ENCODE results near the gene ZNF219. TPM values are rescaled to one million over a fixed set of nuclear protein-coding genes. Genes with fewer than 3 reads are reported as not detected.

ZNF219 gene
- total and polyA plus RNA-seq, 2 of the 13 experiments (the other 11 are each of a cell fraction or from before 2014, with no cell fraction given) = 34.5 to 36.6 TPM

GRCh38 chr14:21070083-21070609, 28.3 kb downstream of the ZNF219 start, which contains the start of gene ARHGEF40 (continued):
- TF ChIP-seq SNAI1 (CRISPR knock-in tag; IDR thresholded peaks at IDR 0.05; ENCODE audit: borderline replicate concordance) (no peak), ZNF501 (CRISPR knock-in tag; IDR thresholded peaks at IDR 0.05) (no peak), USF2 (IDR thresholded peaks at IDR 0.05; ENCODE audit: low read depth, low read length) (no peak), USF2 (CRISPR knock-in tag; IDR thresholded peaks at IDR 0.05; ENCODE audit: borderline replicate concordance) (no peak), ZNF720 (CRISPR knock-in tag; IDR thresholded peaks at IDR 0.05) (no peak), ZNF644 (CRISPR knock-in tag; IDR thresholded peaks at IDR 0.05; ENCODE audit: low read depth) (no peak), TP53 (CRISPR knock-in tag; conservative IDR thresholded peaks at IDR 0.05) (no peak), EP300 (IDR thresholded peaks at IDR 0.05; ENCODE audit: low read depth in 2 of 2, low read length in 2 of 2) (no peak), EP300 (CRISPR knock-in tag; IDR thresholded peaks at IDR 0.05; ENCODE audit: borderline replicate concordance) (no peak), ELF1 (CRISPR knock-in tag; IDR thresholded peaks at IDR 0.05) (no peak), ZNF329 (CRISPR knock-in tag; IDR thresholded peaks at IDR 0.05; ENCODE audit: low read depth) (no peak), MNT (IDR thresholded peaks at IDR 0.05) (no peak), RELA (CRISPR knock-in tag; IDR thresholded peaks at IDR 0.05) (no peak; the same call in 1 of the 2 replicates), CEBPB (IDR thresholded peaks at IDR 0.05; ENCODE audit: borderline replicate concordance, low read depth, low read length) (no peak)
- TF ChIP-seq, protein P1, sequence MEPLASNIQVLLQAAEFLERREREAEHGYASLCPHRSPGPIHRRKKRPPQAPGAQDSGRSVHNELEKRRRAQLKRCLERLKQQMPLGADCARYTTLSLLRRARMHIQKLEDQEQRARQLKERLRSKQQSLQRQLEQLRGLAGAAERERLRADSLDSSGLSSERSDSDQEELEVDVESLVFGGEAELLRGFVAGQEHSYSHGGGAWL (CRISPR knock-in tag; IDR thresholded peaks at IDR 0.05) = peak; percentile 50; the same call in 1 of the 2 replicates
- TF ChIP-seq, protein P2, sequence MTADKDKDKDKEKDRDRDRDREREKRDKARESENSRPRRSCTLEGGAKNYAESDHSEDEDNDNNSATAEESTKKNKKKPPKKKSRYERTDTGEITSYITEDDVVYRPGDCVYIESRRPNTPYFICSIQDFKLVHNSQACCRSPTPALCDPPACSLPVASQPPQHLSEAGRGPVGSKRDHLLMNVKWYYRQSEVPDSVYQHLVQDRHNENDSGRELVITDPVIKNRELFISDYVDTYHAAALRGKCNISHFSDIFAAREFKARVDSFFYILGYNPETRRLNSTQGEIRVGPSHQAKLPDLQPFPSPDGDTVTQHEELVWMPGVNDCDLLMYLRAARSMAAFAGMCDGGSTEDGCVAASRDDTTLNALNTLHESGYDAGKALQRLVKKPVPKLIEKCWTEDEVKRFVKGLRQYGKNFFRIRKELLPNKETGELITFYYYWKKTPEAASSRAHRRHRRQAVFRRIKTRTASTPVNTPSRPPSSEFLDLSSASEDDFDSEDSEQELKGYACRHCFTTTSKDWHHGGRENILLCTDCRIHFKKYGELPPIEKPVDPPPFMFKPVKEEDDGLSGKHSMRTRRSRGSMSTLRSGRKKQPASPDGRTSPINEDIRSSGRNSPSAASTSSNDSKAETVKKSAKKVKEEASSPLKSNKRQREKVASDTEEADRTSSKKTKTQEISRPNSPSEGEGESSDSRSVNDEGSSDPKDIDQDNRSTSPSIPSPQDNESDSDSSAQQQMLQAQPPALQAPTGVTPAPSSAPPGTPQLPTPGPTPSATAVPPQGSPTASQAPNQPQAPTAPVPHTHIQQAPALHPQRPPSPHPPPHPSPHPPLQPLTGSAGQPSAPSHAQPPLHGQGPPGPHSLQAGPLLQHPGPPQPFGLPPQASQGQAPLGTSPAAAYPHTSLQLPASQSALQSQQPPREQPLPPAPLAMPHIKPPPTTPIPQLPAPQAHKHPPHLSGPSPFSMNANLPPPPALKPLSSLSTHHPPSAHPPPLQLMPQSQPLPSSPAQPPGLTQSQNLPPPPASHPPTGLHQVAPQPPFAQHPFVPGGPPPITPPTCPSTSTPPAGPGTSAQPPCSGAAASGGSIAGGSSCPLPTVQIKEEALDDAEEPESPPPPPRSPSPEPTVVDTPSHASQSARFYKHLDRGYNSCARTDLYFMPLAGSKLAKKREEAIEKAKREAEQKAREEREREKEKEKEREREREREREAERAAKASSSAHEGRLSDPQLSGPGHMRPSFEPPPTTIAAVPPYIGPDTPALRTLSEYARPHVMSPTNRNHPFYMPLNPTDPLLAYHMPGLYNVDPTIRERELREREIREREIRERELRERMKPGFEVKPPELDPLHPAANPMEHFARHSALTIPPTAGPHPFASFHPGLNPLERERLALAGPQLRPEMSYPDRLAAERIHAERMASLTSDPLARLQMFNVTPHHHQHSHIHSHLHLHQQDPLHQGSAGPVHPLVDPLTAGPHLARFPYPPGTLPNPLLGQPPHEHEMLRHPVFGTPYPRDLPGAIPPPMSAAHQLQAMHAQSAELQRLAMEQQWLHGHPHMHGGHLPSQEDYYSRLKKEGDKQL (CRISPR knock-in tag; IDR thresholded peaks at IDR 0.05; ENCODE audit: low read depth) = no peak
- TF ChIP-seq, protein P3, sequence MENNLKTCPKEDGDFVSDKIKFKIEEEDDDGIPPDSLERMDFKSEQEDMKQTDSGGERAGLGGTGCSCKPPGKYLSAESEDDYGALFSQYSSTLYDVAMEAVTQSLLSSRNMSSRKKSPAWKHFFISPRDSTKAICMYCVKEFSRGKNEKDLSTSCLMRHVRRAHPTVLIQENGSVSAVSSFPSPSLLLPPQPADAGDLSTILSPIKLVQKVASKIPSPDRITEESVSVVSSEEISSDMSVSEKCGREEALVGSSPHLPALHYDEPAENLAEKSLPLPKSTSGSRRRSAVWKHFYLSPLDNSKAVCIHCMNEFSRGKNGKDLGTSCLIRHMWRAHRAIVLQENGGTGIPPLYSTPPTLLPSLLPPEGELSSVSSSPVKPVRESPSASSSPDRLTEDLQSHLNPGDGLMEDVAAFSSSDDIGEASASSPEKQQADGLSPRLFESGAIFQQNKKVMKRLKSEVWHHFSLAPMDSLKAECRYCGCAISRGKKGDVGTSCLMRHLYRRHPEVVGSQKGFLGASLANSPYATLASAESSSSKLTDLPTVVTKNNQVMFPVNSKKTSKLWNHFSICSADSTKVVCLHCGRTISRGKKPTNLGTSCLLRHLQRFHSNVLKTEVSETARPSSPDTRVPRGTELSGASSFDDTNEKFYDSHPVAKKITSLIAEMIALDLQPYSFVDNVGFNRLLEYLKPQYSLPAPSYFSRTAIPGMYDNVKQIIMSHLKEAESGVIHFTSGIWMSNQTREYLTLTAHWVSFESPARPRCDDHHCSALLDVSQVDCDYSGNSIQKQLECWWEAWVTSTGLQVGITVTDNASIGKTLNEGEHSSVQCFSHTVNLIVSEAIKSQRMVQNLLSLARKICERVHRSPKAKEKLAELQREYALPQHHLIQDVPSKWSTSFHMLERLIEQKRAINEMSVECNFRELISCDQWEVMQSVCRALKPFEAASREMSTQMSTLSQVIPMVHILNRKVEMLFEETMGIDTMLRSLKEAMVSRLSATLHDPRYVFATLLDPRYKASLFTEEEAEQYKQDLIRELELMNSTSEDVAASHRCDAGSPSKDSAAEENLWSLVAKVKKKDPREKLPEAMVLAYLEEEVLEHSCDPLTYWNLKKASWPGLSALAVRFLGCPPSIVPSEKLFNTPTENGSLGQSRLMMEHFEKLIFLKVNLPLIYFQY (CRISPR knock-in tag; IDR thresholded peaks at IDR 0.05; ENCODE audit: borderline replicate concordance) = no peak; the same call in 1 of the 2 replicates

All from HepG2 (cell line).